SH-SY5Y (cell line): ENCODE measurements around the gene TBC1D22A.

Experiments used
- GATA2 ChIP-seq: IDR thresholded peaks from 2 replicates; pipeline ENCODE4 v1.6.1; 2011; ENCODE audit warnings: mild to moderate bottlenecking, low read depth, low read length
- GATA3 ChIP-seq: IDR thresholded peaks from 2 replicates; pipeline ENCODE4 v1.6.1; 2011; ENCODE audit warnings: low read depth, mild to moderate bottlenecking, low read length, moderate library complexity

TBC1D22A gene

DNA sequence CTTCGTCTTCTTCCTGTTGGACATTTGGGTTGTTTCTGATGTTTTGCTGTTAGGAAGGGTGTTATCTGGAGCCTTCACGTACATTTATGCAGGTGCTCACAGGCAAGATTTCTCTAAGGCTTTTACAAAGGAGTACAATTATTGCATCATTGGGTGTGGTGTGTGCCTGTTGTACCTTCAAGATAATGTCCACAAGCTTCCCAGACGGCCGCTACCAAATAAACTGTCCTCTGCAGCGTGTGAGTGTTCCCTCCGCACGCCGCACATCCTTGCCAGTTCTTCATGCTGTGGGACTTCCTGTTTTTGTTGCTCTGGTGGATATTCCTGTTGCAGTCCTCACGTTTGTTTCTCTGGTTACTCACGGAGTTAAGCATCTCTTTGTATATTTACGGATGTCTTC lies 133.3 kb downstream of the TBC1D22A start:
- TF ChIP-seq GATA3 (no peak), GATA2 (no peak)

DNA sequence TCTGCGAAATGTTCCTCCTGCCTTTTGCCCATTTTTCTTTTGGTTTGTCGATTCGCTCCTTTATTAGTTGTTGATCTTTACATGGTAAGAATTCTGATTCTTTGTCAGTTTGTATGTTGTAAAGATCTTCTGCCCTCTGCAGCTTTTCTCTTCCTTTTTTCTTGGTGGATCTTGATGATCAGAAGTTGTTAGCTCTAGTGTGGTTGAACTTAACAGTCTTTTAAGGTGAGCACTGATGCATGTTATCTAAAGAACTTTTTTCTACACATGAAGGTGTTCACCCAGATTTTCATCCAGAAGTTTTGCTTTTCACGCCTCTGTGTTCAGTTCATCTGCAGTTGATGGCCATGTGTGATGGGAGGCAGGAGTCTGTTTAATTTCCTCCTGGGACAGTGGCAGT lies 133.7 kb downstream of the TBC1D22A start:
- TF ChIP-seq GATA3, result no peak
- TF ChIP-seq GATA2, result no peak

DNA sequence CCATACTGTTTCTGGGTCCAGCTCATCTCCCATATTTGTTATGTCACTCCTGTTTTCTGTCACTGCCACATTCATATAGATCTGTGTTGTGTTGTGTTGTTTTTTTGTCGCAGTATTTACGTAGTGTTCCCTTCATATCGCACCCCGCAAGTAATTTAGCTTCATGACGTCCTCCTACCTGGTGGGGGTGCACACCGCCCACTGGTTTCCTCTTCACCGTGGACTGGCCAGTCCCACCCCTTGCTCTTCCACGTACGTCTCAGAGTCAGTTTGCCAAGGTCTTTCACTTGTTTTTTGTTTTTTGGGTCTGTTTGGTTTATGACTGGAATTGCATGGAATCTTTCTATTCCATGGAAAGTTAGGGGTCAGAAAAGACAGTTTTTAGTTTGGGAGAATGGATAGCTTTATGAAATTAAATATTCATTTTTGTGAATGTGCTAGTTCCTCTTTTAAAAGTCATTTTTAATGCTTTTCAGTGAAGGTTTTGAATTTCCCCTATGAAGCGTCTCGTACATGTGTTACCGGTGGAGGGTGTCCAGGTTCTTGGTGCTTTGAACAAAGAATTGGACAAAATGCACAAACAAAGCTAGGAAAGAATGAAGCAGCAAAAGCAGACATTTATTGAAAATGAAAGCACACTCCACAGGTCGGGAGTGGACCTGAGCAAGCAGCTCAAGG lies 134.3 kb downstream of the TBC1D22A start:
- TF ChIP-seq GATA2 (no peak), GATA3 (no peak)

DNA sequence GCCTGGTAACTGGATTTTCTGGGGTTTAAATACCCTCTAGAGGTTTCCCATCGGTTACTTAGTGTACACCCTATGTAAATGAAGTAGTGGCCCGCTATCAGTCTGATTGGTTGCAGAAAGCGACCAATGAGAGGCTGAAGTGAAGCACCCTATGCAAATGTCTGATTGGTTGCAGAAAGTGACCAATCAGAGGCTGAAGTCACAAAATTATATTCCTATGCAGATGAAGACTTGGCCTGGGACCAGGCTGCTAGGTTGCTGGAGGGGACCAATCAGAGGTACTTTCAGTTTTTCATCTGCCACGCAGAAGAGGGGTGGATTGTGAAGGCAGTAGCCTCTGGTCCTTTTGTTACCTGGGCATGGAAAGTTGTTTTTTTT lies 134.8 kb downstream of the TBC1D22A start:
- TF ChIP-seq GATA2 (no peak), GATA3 (no peak)

DNA sequence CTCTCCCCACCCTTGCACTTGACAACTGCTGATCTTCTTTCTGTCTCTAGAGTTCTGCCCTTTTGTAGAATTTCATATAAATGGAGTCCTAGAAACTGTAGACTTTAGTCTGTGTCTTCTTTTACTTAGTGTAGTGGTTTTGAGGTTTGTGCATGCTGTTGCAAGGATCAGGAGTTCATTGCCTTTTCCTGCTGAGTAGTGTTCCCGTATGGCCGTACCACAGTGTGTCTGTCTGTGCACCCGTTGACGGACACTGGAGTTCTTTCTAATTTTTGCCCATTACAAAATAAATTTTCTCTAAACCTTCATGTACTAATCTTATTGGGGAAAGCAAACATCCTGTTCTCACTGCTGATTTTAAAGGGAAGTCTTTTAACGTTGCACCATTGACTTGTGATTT lies 138.1 kb downstream of the TBC1D22A start:
- TF ChIP-seq GATA3 (no peak), GATA2 (no peak)

DNA sequence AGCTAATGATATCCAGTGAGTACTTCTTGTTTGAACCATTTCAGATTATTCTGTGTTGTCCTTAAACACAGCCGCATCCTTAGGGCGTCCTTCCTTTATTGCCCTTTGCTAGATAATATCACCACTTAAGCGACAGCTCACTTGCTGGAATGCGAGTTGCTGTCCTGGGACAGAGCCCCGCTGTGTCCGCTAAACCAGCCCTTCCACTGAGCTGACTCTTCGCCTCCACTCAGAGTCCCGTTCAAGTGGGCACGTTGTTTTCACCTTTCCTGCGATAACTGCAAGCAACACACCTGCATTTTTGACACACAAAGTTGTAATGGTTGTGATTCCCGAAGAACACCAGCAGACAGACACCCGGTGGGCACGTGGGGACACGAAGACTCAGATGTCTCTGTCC lies 140.0 kb downstream of the TBC1D22A start:
- TF ChIP-seq GATA3, result no peak

DNA sequence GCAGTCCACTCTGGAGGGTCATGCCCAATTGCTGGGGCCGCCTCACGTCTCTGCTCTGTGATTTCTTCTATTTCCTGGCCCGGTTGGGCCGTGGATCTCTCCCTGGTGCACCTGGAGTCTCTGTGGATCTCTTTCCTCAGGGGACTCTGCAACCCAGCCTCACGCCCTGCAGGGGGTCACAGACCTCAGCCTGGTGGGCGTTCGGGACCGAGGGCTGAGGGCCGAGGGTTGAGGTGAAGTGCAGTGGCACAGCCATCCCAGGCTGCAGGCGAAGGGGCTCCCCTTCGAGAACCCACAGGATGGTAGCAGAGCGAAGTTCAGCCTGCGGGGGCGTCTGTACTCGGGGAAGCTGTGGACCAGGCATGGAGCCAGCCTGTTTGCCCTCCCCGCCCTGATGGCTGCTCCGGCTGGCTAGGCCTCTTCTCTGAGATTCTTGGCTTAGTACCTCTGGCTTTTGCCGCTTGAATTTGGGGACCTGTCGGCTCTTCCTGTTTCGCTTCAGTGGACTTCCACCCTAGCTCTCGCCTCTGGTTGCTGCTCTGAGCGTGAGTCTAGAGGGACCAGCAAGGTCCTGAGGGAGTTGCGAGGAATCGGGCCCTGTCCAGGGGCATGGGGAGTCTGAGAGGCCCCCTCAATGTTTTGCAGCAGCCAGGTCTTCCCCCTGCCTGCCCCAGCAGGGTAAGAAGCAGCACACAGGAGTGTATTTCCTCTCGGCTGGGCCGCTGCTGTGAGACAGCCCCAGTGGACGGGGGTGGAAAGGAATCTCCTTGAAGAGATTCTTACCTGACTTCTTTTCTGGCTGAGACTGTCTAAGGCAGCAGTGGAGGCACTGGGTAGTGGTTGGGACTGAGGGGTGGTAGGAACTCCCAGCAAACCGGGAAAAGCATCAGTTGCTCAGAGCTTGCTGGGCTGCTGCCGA lies 140.8 kb downstream of the TBC1D22A start:
- no peak for TF ChIP-seq GATA3
- no peak for TF ChIP-seq GATA2

DNA sequence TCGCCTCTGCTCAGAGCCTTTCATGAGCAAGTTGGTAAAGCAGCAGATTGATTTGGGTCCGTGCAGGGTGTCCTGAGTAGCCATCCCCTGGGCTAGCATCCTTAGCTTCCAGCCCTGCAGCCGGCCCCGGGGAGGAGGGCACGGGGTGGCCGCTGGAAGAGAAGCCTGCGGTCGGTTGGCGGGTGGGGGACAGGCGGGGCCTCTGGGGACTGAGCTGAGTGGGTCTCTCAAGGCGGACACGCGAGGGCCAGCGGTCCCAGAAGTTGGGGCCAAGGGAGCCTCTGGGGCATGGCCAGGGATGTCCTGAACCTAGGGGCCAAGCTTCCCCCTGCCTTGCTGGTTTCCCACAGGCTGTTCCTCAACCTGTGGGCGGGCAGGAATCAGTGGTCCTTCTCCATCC lies 143.0 kb downstream of the TBC1D22A start:
- TF ChIP-seq GATA2, result no peak
- TF ChIP-seq GATA3, result no peak

DNA sequence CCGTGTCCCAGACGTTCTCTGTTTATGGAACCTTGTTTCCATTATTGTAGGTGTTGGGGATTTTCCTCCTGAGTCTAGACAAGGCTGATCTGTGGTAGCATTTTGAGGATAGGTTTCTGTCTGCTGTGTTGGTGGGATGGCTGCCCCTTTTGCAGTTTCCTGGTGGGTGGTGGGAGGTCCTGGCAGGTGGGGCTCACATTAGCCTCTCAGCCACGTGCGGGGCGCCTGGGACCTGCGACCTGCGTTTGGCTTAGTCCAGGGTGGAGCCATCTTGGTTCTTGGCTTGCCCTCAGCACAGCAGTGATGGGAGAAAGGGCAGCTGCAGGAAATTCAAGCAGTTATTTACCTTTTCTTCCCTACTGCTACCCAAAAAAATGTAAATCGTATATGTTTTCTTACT lies 143.4 kb downstream of the TBC1D22A start:
- TF ChIP-seq GATA3, result no peak
- TF ChIP-seq GATA2, result no peak

DNA sequence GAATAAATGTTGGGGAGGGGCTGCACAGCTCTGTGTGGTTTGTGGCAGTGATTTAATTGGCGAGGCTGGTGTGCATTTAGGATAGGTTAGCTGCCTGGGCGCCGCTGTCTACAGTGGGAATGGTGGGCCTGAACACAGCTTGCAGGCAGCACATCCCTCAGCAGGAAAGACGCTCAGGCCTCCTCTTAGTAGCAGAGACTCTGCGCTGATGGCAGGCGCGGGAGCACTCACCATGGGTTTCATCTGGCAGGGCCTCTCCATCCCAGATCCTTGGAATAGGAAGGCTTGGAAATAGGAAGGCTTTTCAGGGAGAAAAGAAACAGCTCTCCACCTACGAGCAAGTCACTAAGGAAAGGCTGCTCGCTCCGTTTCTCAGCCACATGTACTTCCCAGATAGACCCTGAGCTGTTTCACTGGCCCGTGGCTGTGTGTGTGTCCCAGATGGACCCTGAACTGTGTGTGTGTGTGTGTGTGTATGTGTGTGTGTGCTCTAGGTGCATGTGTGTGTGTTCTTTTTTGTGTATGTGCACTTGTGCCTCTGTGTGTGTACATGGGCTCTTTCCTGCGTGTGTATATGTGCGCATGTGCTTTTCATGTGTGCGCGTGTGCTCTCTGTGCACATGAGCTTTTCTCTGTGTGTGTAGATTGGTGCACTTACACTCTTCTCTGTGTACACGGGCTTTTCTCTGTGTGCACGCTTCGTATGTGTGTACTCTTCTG lies 144.0 kb downstream of the TBC1D22A start:
- TF ChIP-seq GATA3, result no peak
- TF ChIP-seq GATA2, result no peak

DNA sequence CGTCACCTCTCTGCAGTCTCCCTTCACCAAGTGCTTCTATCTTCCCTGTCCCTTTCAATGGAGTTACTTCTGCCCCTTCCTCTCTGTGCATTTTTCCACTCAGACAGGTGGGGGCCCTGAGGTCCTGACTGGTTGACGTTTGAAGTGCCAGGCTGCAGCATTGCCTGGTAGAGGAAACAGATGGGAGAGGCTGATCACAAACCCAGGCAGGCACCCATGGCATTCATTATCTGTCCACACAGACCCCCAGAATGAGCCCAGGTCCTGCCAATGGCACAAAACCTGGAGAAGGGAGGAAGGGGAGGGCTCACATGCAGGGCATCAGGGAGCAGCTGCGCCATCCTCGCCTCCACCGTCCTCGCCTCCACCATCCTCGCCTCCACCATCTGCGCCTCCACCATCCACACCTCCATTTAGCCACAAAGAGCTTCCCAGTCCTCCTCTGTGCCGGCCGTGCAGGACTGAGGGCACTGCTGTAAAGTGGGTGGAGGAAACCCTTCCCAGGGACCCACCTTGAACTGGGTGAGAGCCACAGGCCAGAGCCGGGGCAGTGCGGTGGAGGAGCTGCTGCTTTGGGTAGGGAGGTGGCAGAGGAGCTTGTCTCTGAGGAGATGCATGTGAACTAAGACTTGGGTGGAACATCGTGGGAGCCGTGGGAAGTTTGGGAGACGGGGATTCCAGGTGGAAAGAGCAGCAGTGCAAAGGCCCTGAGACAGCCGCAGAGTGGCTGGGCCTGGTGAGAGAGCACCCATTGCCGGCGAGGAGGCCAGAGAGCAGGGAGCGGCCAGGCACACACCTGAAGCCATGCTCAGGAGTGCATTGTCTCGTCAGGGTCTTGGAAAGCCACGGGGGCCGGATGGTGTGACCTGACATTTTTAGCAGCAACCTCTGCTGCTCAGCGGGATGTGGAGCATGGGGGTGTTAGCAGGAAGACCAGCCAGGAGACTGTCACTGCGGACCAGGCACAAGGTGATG lies 145.1 kb downstream of the TBC1D22A start:
- TF ChIP-seq GATA2 (no peak), GATA3 (no peak)

DNA sequence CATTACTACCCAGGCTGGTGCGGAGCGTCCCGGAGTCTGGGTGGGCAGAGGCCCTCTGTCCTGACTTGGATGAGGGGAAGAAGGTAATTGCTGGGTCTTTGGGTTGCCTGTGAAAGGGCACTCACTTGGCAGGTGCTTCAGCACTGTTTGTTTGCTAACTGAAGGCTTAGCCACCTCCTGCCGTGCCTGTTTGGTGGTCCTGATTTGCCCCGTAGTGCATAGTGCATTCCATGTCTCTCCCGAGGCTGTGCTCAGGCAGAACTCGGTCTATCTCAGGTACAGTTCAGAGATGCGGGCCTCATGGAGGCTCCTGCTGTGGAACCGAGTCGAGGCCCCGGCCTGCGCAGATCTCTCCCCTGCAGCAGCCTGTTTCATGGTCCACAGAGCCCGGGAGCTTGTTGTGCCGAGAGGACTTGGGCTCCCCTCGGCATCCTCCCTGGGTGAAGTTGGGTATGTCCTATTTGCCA lies 146.2 kb downstream of the TBC1D22A start:
- no peak for TF ChIP-seq GATA3

DNA sequence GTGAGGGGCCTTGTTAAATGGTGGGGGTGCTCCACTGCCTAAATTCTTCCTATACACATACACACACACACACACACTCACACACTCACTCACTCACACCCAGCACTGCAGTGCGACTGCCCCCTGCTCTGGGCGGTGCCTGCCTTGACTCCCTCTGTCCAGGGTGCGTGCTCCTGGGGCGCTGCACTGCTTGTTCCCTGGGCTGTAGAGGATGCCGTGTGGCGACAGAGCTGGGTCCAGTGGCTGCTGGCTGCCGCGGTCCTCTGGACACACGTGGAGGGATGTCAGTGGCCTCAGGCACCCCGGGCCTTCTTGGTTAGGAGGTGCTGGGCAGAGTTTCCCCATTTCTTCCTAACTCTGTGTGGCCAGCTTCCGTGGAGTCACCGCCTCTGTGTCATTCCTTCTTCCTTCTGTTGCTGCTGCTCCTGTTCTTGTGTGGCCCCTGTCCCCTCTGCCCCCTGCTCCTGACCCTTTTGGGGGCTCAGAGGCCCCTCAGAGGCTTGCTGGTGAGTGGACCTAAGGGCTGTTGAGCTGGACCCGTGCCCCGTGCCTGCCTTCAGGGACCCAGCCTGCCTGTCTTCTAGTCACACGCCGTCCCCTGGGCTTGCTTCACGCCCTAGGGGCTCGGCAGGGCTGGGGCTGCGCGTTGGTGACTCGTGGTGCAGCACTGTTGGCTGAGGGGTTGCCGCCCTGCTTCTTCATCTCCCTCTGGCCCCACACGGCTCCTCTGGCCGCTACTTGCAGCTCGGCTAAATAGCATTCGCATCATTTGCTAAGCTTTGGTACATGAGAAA lies 147.0 kb downstream of the TBC1D22A start:
- TF ChIP-seq GATA3 (no peak), GATA2 (no peak)
